ENCODE data around the gene RYR2. TPM values are rescaled to one million over a fixed set of nuclear protein-coding genes. Genes with fewer than 3 reads are reported as not detected.

Gene RYR2
- total RNA-seq, 1 experiment from 2014 or later: 3.4 TPM

- Histone ChIP-seq H3K79me1 (ENCODE audit: insufficient read depth, low read depth, low read length, poor library complexity, severe bottlenecking) (no peaks in the 10 kb centered on the region), H3K4ac (ENCODE audit: low read depth, low read length) (no peak overlapping the region), H3K23me2 (ENCODE audit: insufficient read length, low read depth, low read length, poor library complexity, severe bottlenecking) (no peaks in the 10 kb centered on the region), H3K9ac (ENCODE audit: extremely low read depth, insufficient read length, low read length) (no peak overlapping the region), H4K91ac (ENCODE audit: insufficient read length, low read depth, low read length) (no peak overlapping the region), H3K27me3 (ENCODE audit: insufficient read depth, low read length) (no peaks in the 10 kb centered on the region), H3K4me2 (ENCODE audit: insufficient read depth, insufficient read length, low read length) (no peak overlapping the region), H3K56ac (ENCODE audit: insufficient read length, low read depth, low read length) (no peak overlapping the region), H3K9me3 (ENCODE audit: control insufficient read depth, low read depth, low read length) (no peaks in the 10 kb centered on the region), H4K5ac (ENCODE audit: insufficient read length, low read depth, low read length) (no peak overlapping the region), H3K23ac (ENCODE audit: insufficient read length, low read depth, low read length) (no peak overlapping the region), H3K79me2 (ENCODE audit: insufficient read depth, low read length) (no peaks in the 10 kb centered on the region), H2BK12ac (ENCODE audit: insufficient read length, low read depth, low read length) (no peak overlapping the region), H2BK5ac (ENCODE audit: insufficient read length, low read length) (no peak overlapping the region), H2AK5ac (ENCODE audit: insufficient read length, low read length) (no peak overlapping the region), H3K18ac (ENCODE audit: insufficient read length, low read depth, low read length) (no peak overlapping the region), H2BK20ac (ENCODE audit: low read depth, low read length, poor library complexity, severe bottlenecking) (no peak overlapping the region), H3K27ac (ENCODE audit: insufficient read length, low read depth, low read length) (no peak overlapping the region), H2BK120ac (ENCODE audit: low read depth, low read length, poor library complexity, severe bottlenecking) (no peak overlapping the region), H4K8ac (replicated peaks; ENCODE audit: insufficient read length, low read depth, low read length) (no peak overlapping the region), H2AFZ (ENCODE audit: low read length) (no peak overlapping the region), H3K4me1 (ENCODE audit: insufficient read depth, low read length) (no peaks in the 10 kb centered on the region), H2BK15ac (ENCODE audit: low read depth, low read length) (no peak overlapping the region), H3T11ph (ENCODE audit: low read length) (no peak overlapping the region), H3K14ac (ENCODE audit: insufficient read depth, low read length) (no peak overlapping the region), H4K20me1 (ENCODE audit: control insufficient read depth, insufficient read depth, insufficient read length) (no peaks in the 10 kb centered on the region)
- Mint-ChIP-seq H3K27ac (no peak overlapping the region; a peak in 1 of 7 replicates), H3K9me3 (no peaks in the 10 kb centered on the region), H3K4me3 (no peak overlapping the region), H3K4me1 (peaks cover 0 to 4% of the 10 kb centered on the region in 2 experiments; a peak in 2 of 4 replicates), H3K36me3 (ENCODE audit: insufficient read depth in 1 of 3, low read depth in 3 of 3) (no peaks in the 10 kb centered on the region), H3K27me3 (ENCODE audit: low read depth) (no peaks in the 10 kb centered on the region)
- no CpG with 5 or more reads among the region's 5 CpGs for WGBS (ENCODE audit: extremely low coverage, insufficient read length, low lambda C conversion rate)
- DNase-seq: no peak
- no peak for TF ChIP-seq CTCF (conservative IDR thresholded peaks at IDR 0.05)
Measured at GRCh38 chr1:237760951-237761350, 719.0 kb downstream of the RYR2 start.
